Measurements from ENCODE around the gene MRRF.
A peak's percentile ranks its signal among the peaks of the same experiment; 100 is the strongest.

MRRF gene

DNA sequence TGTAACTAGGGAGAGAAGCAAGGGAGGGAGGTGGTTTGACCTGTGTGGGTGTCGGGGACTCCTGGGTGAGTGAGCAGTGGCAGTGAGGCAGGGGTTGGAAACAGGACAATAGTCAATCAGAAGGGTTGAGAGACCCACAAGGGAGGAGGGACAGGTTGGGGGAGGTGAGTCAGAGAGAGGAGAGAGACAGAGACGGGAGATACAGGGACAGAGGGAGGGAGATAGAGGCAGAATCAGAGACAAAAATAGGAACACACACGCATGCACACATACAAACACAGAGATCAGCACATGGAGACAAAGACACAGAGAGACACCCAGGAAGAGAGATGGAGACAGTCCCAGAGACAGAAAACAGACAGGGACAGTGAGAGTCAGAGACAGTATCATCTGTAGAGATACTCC is 66.8 kb downstream of the MRRF start:
- Histone ChIP-seq H3K27ac (ENCODE audit: low read depth, low read length, severe bottlenecking) (peak overlapping the region; percentile 18), H3K9me3 (ENCODE audit: control insufficient read depth, low read length) (no peaks in the 10 kb centered on the region), H3K36me3 (ENCODE audit: control insufficient read depth, insufficient read depth, low read length) (no peaks in the 10 kb centered on the region), H3K4me1 (ENCODE audit: control insufficient read depth, insufficient read depth, low read length, poor library complexity, severe bottlenecking) (no peaks in the 10 kb centered on the region), H3K4me3 (ENCODE audit: extremely low read depth, insufficient read depth, low read length, poor library complexity, severe bottlenecking) (no peak overlapping the region)
- 67 to 88% methylated on average over 1 of the region's 3 CpGs for WGBS, 2 experiments (ENCODE audit: insufficient coverage in 2 of 2)

DNA sequence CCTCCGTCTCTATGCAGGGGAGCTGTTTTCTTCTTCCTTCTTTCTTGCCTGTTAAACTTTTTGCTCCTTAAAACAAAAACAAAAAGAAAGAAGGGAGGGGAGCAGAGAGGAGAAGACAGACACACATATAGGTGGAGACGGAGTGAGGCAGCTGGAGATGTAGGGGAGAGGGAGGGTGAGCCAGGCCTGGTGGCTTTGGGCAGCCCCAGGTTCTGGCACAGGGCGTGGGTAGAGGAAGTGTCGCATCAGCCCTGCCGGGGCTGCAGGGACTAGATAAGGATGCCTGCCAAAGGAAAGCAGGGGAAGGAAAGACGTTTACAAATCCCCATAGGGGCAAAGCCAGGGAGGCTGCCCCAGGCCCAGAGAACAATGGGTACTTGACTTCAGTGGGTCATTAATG is 67.4 kb downstream of the MRRF start:
- Histone ChIP-seq H3K4me1 (ENCODE audit: control insufficient read depth, insufficient read depth, low read length, poor library complexity, severe bottlenecking) (no peaks in the 10 kb centered on the region), H3K36me3 (ENCODE audit: control insufficient read depth, insufficient read depth, low read length) (no peaks in the 10 kb centered on the region), H3K27ac (ENCODE audit: low read depth, low read length, severe bottlenecking) (peak overlapping the region; percentile 18), H3K4me3 (ENCODE audit: extremely low read depth, insufficient read depth, low read length, poor library complexity, severe bottlenecking) (no peak overlapping the region), H3K9me3 (ENCODE audit: control insufficient read depth, low read length) (no peaks in the 10 kb centered on the region)
- WGBS, 2 experiments (ENCODE audit: insufficient coverage in 2 of 2), result 50 to 54% methylated on average over 4 to 5 of the region's 6 CpGs

DNA sequence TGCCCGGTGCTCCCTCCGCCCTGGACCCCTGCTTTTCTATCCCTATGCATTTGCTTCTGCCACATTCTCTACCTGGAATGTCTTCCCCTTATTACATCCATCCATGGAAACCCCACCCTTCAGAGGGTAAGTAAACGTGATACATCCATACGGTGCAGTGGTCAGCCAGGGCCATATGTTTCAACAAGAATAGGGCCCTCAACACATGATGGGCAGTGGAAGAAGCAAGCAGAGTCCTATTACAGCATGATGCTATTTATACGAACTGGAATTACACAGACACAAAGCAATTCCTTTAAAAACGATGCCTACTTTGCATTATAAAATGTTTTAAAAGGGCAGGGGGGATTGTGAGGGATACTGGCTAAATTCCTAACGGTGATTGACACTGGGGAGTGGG is 68.0 kb downstream of the MRRF start:
- no peak overlapping the region for H3K4me3 ChIP-seq (ENCODE audit: extremely low read depth, insufficient read depth, low read length, poor library complexity, severe bottlenecking)
- WGBS, 2 experiments (ENCODE audit: insufficient coverage in 2 of 2), result 65 to 79% methylated on average over 4 to 5 of the region's 7 CpGs
- H3K4me1 ChIP-seq (ENCODE audit: control insufficient read depth, insufficient read depth, low read length, poor library complexity, severe bottlenecking), result no peaks in the 10 kb centered on the region
- no peaks in the 10 kb centered on the region for H3K9me3 ChIP-seq (ENCODE audit: control insufficient read depth, low read length)
- H3K36me3 ChIP-seq (ENCODE audit: control insufficient read depth, insufficient read depth, low read length), result no peaks in the 10 kb centered on the region
- H3K27ac ChIP-seq (ENCODE audit: low read depth, low read length, severe bottlenecking), result no peak overlapping the region

DNA sequence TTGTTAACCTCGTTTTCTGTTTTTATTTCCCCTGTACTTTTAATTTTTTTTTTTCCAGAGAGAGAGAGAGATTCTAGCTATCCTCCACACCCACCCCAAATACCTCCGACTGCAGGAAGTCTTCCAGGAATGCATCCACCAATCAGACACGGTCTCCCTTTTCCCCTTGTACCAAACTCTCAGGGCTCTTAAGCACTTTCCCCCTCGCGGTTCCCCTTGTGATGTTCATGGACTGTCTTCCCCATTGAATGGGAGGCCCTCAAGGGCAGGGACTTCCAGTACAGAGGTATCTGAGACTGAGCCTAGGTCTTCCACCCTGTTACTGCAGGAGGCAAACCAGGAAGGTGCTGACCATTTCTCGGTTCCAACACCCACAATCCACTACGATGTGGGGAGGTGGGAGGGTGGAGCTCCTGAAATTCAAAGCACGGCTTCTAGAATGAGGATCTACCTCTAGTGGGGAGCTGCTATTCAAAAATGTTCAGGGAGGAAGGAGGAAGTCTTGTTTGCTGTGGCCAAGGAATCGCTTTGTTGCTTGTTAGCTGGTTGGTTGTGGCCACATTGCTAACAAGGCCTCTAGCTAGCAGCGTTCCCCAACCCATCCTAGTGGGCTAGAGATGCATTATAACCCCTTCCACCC is 68.6 kb downstream of the MRRF start:
- Histone ChIP-seq H3K4me1 (ENCODE audit: control insufficient read depth, insufficient read depth, low read length, poor library complexity, severe bottlenecking) (no peaks in the 10 kb centered on the region), H3K4me3 (ENCODE audit: extremely low read depth, insufficient read depth, low read length, poor library complexity, severe bottlenecking) (no peak overlapping the region), H3K27ac (ENCODE audit: low read depth, low read length, severe bottlenecking) (no peak overlapping the region), H3K36me3 (ENCODE audit: control insufficient read depth, insufficient read depth, low read length) (no peaks in the 10 kb centered on the region), H3K9me3 (ENCODE audit: control insufficient read depth, low read length) (no peaks in the 10 kb centered on the region)
- WGBS, 2 experiments (ENCODE audit: insufficient coverage in 2 of 2), result 79% methylated on average over 4 to 9 of the region's 10 CpGs

DNA sequence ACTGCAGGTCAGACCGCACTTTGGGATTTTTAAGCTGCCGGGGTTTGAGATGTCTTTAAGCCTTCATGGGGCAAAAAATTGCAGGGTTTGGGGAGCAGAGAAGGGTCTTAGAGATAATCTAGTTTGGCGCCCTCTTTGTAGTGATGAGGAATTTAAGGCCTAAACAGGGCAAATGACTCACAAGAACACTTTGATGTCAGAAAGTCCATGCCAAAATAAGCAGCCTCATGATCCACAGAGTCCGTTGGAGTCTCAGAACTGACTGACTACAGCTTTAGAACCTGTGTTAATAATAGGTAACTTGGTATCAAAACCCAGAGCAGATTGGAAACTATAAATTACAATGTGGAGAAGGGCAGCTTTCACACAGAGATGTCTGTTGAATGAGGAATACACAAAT is 70.2 kb downstream of the MRRF start:
- 90 to 97% methylated on average over 3 of the region's 4 CpGs for WGBS, 2 experiments (ENCODE audit: insufficient coverage in 2 of 2)
- H3K27ac ChIP-seq (ENCODE audit: low read depth, low read length, severe bottlenecking), result no peak overlapping the region
- H3K4me3 ChIP-seq (ENCODE audit: extremely low read depth, insufficient read depth, low read length, poor library complexity, severe bottlenecking), result no peak overlapping the region
- H3K36me3 ChIP-seq (ENCODE audit: control insufficient read depth, insufficient read depth, low read length), result no peaks in the 10 kb centered on the region
- no peaks in the 10 kb centered on the region for H3K9me3 ChIP-seq (ENCODE audit: control insufficient read depth, low read length)
- H3K4me1 ChIP-seq (ENCODE audit: control insufficient read depth, insufficient read depth, low read length, poor library complexity, severe bottlenecking), result no peaks in the 10 kb centered on the region

DNA sequence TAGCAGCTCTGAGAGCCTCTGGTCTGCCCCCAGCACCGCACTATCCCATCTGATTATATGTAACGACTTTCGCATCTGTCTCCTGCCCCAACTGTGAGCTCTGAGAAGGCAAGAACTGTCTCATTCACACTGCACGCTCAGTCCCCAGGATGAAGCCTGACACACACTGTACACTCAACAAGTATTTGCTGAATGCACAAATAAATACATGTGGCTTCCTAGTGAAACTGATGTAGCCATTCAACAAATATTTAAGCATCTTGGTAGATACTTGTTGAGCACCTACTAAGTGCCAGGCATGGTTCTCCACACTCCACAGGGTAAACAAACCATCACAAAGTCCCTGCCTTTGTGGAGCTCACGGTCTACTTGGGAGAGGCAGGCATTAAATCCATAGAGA is 71.5 kb downstream of the MRRF start:
- Histone ChIP-seq H3K36me3 (ENCODE audit: control insufficient read depth, insufficient read depth, low read length) (no peaks in the 10 kb centered on the region), H3K27ac (ENCODE audit: low read depth, low read length, severe bottlenecking) (no peak overlapping the region), H3K4me3 (ENCODE audit: extremely low read depth, insufficient read depth, low read length, poor library complexity, severe bottlenecking) (no peak overlapping the region), H3K4me1 (ENCODE audit: control insufficient read depth, insufficient read depth, low read length, poor library complexity, severe bottlenecking) (no peaks in the 10 kb centered on the region), H3K9me3 (ENCODE audit: control insufficient read depth, low read length) (no peaks in the 10 kb centered on the region)
- 95 to 100% methylated on average over 1 to 4 of the region's 5 CpGs for WGBS, 2 experiments (ENCODE audit: insufficient coverage in 2 of 2)

DNA sequence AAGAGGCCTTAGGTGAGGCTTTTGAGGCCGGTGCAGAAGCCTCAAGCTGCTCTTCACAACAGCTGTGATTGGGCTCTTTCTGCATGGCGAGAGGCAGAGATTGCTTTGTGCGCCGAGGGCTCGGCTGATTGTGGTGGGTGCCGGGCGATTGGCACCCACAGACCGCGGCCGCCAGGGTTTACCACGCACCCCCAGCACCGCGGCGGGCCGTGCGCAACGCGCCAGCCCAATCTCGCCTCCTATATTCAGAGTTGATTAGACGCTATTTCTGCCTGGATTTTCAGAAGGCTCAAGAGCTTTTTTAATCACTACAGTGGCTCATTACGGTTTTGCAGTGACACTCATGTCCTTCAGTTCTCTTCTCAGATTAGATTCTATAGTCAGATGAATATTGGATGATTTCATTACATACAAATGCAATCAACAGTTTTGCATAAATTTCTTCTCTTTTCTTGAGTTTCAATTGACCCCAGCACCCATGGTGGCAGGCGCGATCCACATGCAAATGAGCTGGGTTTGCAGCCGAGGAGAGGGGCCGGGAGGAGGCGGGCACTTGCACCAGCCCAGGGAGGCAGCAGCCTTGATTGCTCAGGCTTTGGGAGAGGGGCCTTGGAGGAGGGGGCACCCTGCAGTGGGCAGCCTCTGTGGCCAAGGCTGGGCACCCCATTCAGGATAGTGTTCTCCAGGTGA is 72.3 kb downstream of the MRRF start:
- 73 to 76% methylated on average over 22 to 23 of the region's 26 CpGs for WGBS, 2 experiments (ENCODE audit: insufficient coverage in 2 of 2)
- Histone ChIP-seq H3K27ac (ENCODE audit: low read depth, low read length, severe bottlenecking) (no peak overlapping the region), H3K36me3 (ENCODE audit: control insufficient read depth, insufficient read depth, low read length) (no peaks in the 10 kb centered on the region), H3K4me3 (ENCODE audit: extremely low read depth, insufficient read depth, low read length, poor library complexity, severe bottlenecking) (no peak overlapping the region), H3K9me3 (ENCODE audit: control insufficient read depth, low read length) (no peaks in the 10 kb centered on the region), H3K4me1 (ENCODE audit: control insufficient read depth, insufficient read depth, low read length, poor library complexity, severe bottlenecking) (no peaks in the 10 kb centered on the region)

DNA sequence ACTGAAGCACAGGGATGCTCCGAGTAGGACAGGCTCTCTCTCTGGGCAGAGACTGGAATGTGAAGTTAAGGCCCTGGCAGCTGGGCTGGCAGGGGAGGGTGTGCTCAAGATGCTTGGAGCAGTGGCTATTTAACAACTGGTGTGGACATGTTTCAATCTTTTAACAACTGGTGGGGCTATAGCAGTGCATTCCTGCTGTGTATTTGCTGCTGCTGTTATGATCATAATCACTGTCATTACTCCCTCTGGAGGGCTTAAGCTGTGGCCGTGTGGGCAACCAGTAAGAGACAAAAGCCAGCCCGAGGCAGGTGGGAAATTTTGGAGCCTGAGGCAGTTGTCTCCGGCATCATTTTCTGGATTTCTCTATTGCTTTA is 72.9 kb downstream of the MRRF start:
- Histone ChIP-seq H3K9me3 (ENCODE audit: control insufficient read depth, low read length) (no peaks in the 10 kb centered on the region), H3K4me3 (ENCODE audit: extremely low read depth, insufficient read depth, low read length, poor library complexity, severe bottlenecking) (no peak overlapping the region), H3K27ac (ENCODE audit: low read depth, low read length, severe bottlenecking) (no peak overlapping the region), H3K36me3 (ENCODE audit: control insufficient read depth, insufficient read depth, low read length) (no peaks in the 10 kb centered on the region), H3K4me1 (ENCODE audit: control insufficient read depth, insufficient read depth, low read length, poor library complexity, severe bottlenecking) (peaks cover 3% of the 10 kb centered on the region)
- 67 to 75% methylated on average over 1 to 4 of the region's 4 CpGs for WGBS, 2 experiments (ENCODE audit: insufficient coverage in 2 of 2)

DNA sequence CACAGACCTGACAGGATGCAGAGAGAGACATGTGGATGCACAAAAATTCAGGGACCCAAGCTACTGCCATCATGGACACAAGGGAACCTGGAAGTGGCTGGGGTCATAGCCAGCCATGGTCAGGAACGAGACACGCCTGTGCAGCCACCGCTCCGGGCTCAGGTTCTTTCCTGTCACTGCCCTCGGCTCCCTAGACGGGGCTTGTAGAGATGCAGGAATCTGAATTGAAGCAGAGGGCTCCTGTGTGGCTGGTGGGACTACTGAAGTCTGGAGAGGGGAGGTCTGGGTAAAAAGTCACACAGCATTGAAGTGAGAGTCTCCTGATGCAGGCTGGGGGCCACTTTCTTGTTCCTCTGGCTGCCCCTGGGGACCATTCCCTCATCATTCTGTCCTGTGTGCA is 73.9 kb downstream of the MRRF start:
- Histone ChIP-seq H3K4me3 (ENCODE audit: extremely low read depth, insufficient read depth, low read length, poor library complexity, severe bottlenecking) (no peak overlapping the region), H3K4me1 (ENCODE audit: control insufficient read depth, insufficient read depth, low read length, poor library complexity, severe bottlenecking) (peaks cover 3% of the 10 kb centered on the region), H3K27ac (ENCODE audit: low read depth, low read length, severe bottlenecking) (no peak overlapping the region), H3K36me3 (ENCODE audit: control insufficient read depth, insufficient read depth, low read length) (no peaks in the 10 kb centered on the region), H3K9me3 (ENCODE audit: control insufficient read depth, low read length) (no peaks in the 10 kb centered on the region)
- 91% methylated on average over 6 of the region's 6 CpGs; no CpG with 5 or more reads in 1 of the 2 experiments for WGBS, 2 experiments (ENCODE audit: insufficient coverage in 2 of 2)

DNA sequence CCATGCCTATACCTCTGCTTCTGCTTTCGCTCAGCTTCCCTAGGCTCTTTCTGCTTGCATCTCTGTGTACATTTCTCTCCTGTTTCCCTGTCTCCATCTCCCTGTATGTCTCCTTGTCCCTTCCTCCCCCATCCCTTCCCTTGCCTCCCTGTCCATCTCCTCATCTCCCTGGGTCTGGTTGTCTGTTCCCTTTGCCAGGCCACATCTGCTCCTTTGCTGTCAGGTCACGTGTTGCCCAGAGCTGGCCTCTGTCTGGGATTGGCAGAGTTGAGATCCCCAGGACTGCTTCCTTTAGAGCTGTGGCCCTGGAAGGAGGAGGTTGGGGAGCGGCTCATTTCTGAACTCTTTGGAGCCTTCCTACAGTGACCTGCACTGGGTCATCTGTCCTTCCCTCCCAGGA is 74.3 kb downstream of the MRRF start:
- Histone ChIP-seq H3K36me3 (ENCODE audit: control insufficient read depth, insufficient read depth, low read length) (no peaks in the 10 kb centered on the region), H3K9me3 (ENCODE audit: control insufficient read depth, low read length) (no peaks in the 10 kb centered on the region), H3K27ac (ENCODE audit: low read depth, low read length, severe bottlenecking) (no peak overlapping the region), H3K4me1 (ENCODE audit: control insufficient read depth, insufficient read depth, low read length, poor library complexity, severe bottlenecking) (peaks cover 3% of the 10 kb centered on the region), H3K4me3 (ENCODE audit: extremely low read depth, insufficient read depth, low read length, poor library complexity, severe bottlenecking) (no peak overlapping the region)
- 96 to 100% methylated on average over 1 to 3 of the region's 3 CpGs for WGBS, 2 experiments (ENCODE audit: insufficient coverage in 2 of 2)

DNA sequence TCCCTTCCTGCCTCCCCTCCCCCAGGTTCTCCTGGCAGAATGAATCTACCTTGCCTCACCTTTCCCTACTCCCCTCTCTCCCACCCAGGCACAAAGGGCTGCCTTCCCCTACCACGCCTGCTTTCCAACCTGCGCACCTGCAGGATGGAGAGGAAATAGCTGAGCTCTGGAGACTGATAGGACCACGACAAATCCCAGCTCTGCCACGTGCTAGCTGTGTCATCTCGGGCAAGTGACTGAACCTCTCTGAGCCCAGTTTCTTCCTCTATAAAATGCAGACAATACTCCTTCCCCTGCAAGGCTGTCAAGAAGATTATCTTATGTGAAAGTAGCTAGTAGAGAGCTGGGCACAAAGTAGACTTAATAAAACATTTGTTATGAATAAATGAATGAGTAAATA is 74.9 kb downstream of the MRRF start:
- H3K4me3 ChIP-seq (ENCODE audit: extremely low read depth, insufficient read depth, low read length, poor library complexity, severe bottlenecking), result no peak overlapping the region
- H3K36me3 ChIP-seq (ENCODE audit: control insufficient read depth, insufficient read depth, low read length), result no peaks in the 10 kb centered on the region
- peaks cover 3% of the 10 kb centered on the region for H3K4me1 ChIP-seq (ENCODE audit: control insufficient read depth, insufficient read depth, low read length, poor library complexity, severe bottlenecking)
- 73% methylated on average over 3 of the region's 5 CpGs; no CpG with 5 or more reads in 1 of the 2 experiments for WGBS, 2 experiments (ENCODE audit: insufficient coverage in 2 of 2)
- no peaks in the 10 kb centered on the region for H3K9me3 ChIP-seq (ENCODE audit: control insufficient read depth, low read length)
- no peak overlapping the region for H3K27ac ChIP-seq (ENCODE audit: low read depth, low read length, severe bottlenecking)
